ENCODE results near the gene FBXL3.

DNA sequence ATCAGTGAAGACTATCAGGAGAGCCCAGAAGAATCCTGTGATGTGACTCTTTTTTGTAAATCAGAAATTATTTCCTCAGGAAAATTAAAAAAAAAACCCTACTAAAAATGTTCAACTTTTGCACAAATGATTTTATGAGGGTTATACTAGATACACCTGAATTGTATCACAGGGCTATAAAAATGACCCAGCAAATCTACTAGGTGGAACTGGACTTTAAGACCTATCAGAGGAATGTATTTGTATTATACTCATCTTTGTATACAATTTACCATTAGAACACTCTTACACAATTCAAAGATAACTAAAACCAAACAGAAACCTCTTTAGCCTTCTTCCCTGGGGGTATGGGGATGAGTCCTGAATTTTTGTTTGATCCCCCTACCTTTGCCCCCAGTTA is 7.2 kb downstream of the FBXL3 start:
- TF ChIP-seq, protein P1, sequence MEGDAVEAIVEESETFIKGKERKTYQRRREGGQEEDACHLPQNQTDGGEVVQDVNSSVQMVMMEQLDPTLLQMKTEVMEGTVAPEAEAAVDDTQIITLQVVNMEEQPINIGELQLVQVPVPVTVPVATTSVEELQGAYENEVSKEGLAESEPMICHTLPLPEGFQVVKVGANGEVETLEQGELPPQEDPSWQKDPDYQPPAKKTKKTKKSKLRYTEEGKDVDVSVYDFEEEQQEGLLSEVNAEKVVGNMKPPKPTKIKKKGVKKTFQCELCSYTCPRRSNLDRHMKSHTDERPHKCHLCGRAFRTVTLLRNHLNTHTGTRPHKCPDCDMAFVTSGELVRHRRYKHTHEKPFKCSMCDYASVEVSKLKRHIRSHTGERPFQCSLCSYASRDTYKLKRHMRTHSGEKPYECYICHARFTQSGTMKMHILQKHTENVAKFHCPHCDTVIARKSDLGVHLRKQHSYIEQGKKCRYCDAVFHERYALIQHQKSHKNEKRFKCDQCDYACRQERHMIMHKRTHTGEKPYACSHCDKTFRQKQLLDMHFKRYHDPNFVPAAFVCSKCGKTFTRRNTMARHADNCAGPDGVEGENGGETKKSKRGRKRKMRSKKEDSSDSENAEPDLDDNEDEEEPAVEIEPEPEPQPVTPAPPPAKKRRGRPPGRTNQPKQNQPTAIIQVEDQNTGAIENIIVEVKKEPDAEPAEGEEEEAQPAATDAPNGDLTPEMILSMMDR (IDR thresholded peaks at IDR 0.05; ENCODE audit: low read depth, low read length, poor library complexity, severe bottlenecking): no peak
- no peak for TF ChIP-seq EZH2phosphoT487 (IDR thresholded peaks at IDR 0.05; ENCODE audit: borderline replicate concordance, low read length)
